Neural cell (in vitro differentiated cells): ENCODE data around the gene RMDN3. TPM values are rescaled to one million over a fixed set of nuclear protein-coding genes. Genes with fewer than 3 reads are reported as not detected.

Experiments used
- H2AFZ ChIP-seq: fragments of 200-600, 300-800 bp; sonication (generic), shearing (Covaris generic); 2 replicates; pipeline ENCODE4 v1.6.0; 2014; ENCODE audit warnings: low read depth, mild to moderate bottlenecking, antibody characterized with exemption, low read length, moderate library complexity
- H3F3A ChIP-seq: fragments of 200-600 bp; shearing (Covaris generic); 2 replicates; pipeline ENCODE4 v1.6.1; 2016; ENCODE audit warnings: mild to moderate bottlenecking, moderate library complexity, mixed read lengths, antibody characterized with exemption, low read length; ENCODE audit not compliant: insufficient read depth, poor library complexity, severe bottlenecking
- H3K27ac ChIP-seq: fragments of 200-600, 300-800 bp; sonication (generic), shearing (Covaris generic); 2 replicates; pipeline ENCODE4 v1.5.1; 2014; ENCODE audit warnings: mild to moderate bottlenecking, low read length, moderate library complexity
- H3K27me3 ChIP-seq: fragments of 300-800, 200-600 bp; sonication (generic), shearing (Covaris generic); 2 replicates; pipeline ENCODE4 v1.6.0; 2014; ENCODE audit warnings: mild to moderate bottlenecking, low read depth, low read length, moderate library complexity; ENCODE audit not compliant: insufficient read depth
- H3K36me3 ChIP-seq: fragments of 300-800, 200-600 bp; sonication (generic), shearing (Covaris generic); 2 replicates; pipeline ENCODE4 v1.5.1; 2014; ENCODE audit warnings: mild to moderate bottlenecking, antibody characterized with exemption, low read length, moderate library complexity; ENCODE audit not compliant: insufficient read depth
- H3K4me2 ChIP-seq: fragments of 300-800, 200-600 bp; sonication (generic), shearing (Covaris generic); 2 replicates; pipeline ENCODE4 v1.6.0; 2014; ENCODE audit warnings: mild to moderate bottlenecking, low read length
- H3K4me3 ChIP-seq: fragments of 300-800, 200-600 bp; sonication (generic), shearing (Covaris generic); 2 replicates; pipeline ENCODE4 v1.5.1; 2014; ENCODE audit warnings: mild to moderate bottlenecking, low read length, moderate library complexity
- H3K79me2 ChIP-seq: fragments of 200-600 bp; shearing (Covaris generic); replicated peaks from 2 replicates; pipeline ENCODE4 v1.6.0; 2014; ENCODE audit warnings: mild to moderate bottlenecking, low read length, moderate library complexity; ENCODE audit not compliant: insufficient read depth
- H3K9ac ChIP-seq: fragments of 300-800, 200-600 bp; sonication (generic), shearing (Covaris generic); 2 replicates; pipeline ENCODE4 v1.6.1; 2016; ENCODE audit warnings: mild to moderate bottlenecking, low read length, mixed read lengths
- H3K9me2 ChIP-seq: fragments of 200-600 bp; shearing (Covaris generic); 2 replicates; pipeline ENCODE4 v1.6.1; 2016; ENCODE audit warnings: mild to moderate bottlenecking, low read length, mixed read lengths; ENCODE audit not compliant: insufficient read depth
- H3K9me3 ChIP-seq: fragments of 200-600, 300-800 bp; sonication (generic), shearing (Covaris generic); 2 replicates; pipeline ENCODE4 v1.6.1; 2016; ENCODE audit warnings: mild to moderate bottlenecking, mixed run types, low read length, moderate library complexity, mixed read lengths
- H4K20me1 ChIP-seq: fragments of 200-600 bp; shearing (Covaris generic); 2 replicates; pipeline ENCODE4 v1.6.1; 2016; ENCODE audit warnings: mild to moderate bottlenecking, mixed run types; ENCODE audit not compliant: insufficient read depth
- EP300 ChIP-seq: fragments of 450-650 bp; conservative IDR thresholded peaks from 2 replicates; pipeline ENCODE4 v1.6.1; 2014; ENCODE audit warnings: antibody characterized with exemption, mild to moderate bottlenecking, moderate library complexity; ENCODE audit not compliant: poor library complexity, severe bottlenecking
- EZH2 ChIP-seq: fragments of 200-600, 300-800 bp; shearing (Covaris generic), sonication (generic); IDR thresholded peaks from 2 replicates; pipeline ENCODE4 v1.6.1; 2014; ENCODE audit warnings: antibody characterized with exemption, low read length, borderline replicate concordance, mild to moderate bottlenecking; ENCODE audit not compliant: insufficient read depth, poor library complexity, severe bottlenecking
- MXI1 ChIP-seq: fragments of 450-650 bp; conservative IDR thresholded peaks from 2 replicates; pipeline ENCODE4 v1.6.1; 2014; ENCODE audit warnings: antibody characterized with exemption, mild to moderate bottlenecking; ENCODE audit not compliant: poor library complexity, severe bottlenecking
- POLR2AphosphoS5 ChIP-seq: IDR thresholded peaks from 2 replicates; pipeline ENCODE4 v1.6.1; 2012
- RAD21 ChIP-seq: fragments of 450-650 bp; conservative IDR thresholded peaks from 2 replicates; pipeline ENCODE4 v1.6.1; 2014; ENCODE audit warnings: antibody characterized with exemption, mild to moderate bottlenecking, moderate library complexity
- SMC3 ChIP-seq: fragments of 450-650 bp; conservative IDR thresholded peaks from 2 replicates; pipeline ENCODE4 v1.6.1; 2014; ENCODE audit warnings: antibody characterized with exemption, mild to moderate bottlenecking, moderate library complexity; ENCODE audit not compliant: poor library complexity
- TAF1 ChIP-seq: IDR thresholded peaks from 2 replicates; pipeline ENCODE4 v1.6.1; 2012; ENCODE audit warnings: low read depth
- polyA plus RNA-seq: library from polyadenylated mRNA; depleted of rRNA; stranded (reverse); fragments of >200 nt; gene quantifications from 2 replicates; pipeline ENCODE4 v1.2.3, GENCODE V29; 2014
- TF ChIP-seq, protein P1 (sequence below): fragments of 450-650 bp; IDR thresholded peaks from 2 replicates; pipeline ENCODE4 v1.5.1; 2014; ENCODE audit warnings: antibody characterized with exemption, mild to moderate bottlenecking, moderate library complexity; ENCODE audit not compliant: poor library complexity, severe bottlenecking
- TF ChIP-seq, protein P2 (sequence below): IDR thresholded peaks from 2 replicates; pipeline ENCODE4 v1.6.1; 2012; ENCODE audit warnings: borderline replicate concordance

RMDN3 gene
- polyA plus RNA-seq, 1 donor from 2014 or later = 24.7 TPM

DNA sequence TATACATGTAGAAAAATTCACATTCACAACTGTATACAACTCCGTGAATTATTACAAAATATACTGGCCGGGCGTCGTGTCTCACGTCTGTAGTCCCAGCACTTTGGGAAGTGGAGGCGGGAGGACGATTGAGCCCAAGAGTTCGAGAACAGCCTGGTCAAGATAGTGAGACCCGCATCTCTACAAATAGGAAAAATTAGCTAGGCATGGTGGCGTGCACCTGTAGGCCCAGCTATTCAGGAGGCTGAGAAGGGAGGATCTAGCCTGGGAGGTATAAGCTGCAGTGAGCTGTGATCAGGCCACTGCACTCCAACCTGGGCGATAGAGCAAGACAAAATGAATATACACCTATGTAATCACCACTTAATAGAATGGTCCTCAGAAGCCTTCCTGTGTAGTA lies 58.8 kb downstream of the RMDN3 start:
- Histone ChIP-seq H3K27me3 (no peaks in the 10 kb centered on the region), H3K9ac (no peak overlapping the region), H3K79me2 (peaks cover 4% of the 10 kb centered on the region), H3K4me3 (no peak overlapping the region), H3K36me3 (no peaks in the 10 kb centered on the region), H3K4me2 (no peak overlapping the region), H3K27ac (no peak overlapping the region), H3F3A (peaks cover 6% of the 10 kb centered on the region), H3K9me2 (no peaks in the 10 kb centered on the region), H4K20me1 (no peaks in the 10 kb centered on the region), H3K9me3 (no peaks in the 10 kb centered on the region), H2AFZ (no peak overlapping the region)
- TF ChIP-seq SMC3 (no peak), EZH2 (no peak)

DNA sequence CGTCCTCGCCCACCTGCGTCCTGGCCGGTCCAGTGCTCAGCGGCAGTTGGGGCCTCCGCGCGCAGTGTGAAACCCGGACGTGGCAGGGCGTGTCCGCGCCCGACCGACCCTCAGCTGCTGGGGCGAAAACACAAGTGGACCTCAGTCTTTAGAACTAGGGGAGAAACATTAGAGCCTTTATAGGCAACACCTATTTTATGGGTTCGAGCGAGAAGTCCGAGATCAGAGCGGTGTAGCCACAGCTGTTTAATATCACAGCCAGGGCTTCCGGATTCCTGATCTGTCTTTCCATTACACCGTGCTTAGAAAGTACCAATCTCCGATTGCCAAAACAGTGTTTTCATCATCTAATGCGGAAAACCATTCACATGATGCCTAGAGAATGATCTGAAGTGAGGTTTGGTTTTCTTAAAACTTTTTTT lies 59.6 kb downstream of the RMDN3 start:
- H4K20me1 ChIP-seq = no peaks in the 10 kb centered on the region
- no peaks in the 10 kb centered on the region for H3K36me3 ChIP-seq
- peak overlapping the region; percentile 87 for H3K4me3 ChIP-seq
- peaks cover 4% of the 10 kb centered on the region for H3K79me2 ChIP-seq
- H3K9me2 ChIP-seq = no peaks in the 10 kb centered on the region
- no peak overlapping the region for H3K9ac ChIP-seq
- H3K9me3 ChIP-seq = no peaks in the 10 kb centered on the region
- H3K27me3 ChIP-seq = no peaks in the 10 kb centered on the region
- H3F3A ChIP-seq = peaks cover 6% of the 10 kb centered on the region
- H3K4me2 ChIP-seq = peak overlapping the region; percentile 13
- TF ChIP-seq SMC3 = no peak
- TF ChIP-seq EP300 = no peak
- TF ChIP-seq, protein P1, sequence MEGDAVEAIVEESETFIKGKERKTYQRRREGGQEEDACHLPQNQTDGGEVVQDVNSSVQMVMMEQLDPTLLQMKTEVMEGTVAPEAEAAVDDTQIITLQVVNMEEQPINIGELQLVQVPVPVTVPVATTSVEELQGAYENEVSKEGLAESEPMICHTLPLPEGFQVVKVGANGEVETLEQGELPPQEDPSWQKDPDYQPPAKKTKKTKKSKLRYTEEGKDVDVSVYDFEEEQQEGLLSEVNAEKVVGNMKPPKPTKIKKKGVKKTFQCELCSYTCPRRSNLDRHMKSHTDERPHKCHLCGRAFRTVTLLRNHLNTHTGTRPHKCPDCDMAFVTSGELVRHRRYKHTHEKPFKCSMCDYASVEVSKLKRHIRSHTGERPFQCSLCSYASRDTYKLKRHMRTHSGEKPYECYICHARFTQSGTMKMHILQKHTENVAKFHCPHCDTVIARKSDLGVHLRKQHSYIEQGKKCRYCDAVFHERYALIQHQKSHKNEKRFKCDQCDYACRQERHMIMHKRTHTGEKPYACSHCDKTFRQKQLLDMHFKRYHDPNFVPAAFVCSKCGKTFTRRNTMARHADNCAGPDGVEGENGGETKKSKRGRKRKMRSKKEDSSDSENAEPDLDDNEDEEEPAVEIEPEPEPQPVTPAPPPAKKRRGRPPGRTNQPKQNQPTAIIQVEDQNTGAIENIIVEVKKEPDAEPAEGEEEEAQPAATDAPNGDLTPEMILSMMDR = no peak
- TF ChIP-seq MXI1 = no peak
- TF ChIP-seq RAD21 = no peak
- TF ChIP-seq TAF1 = no peak
- no peak for TF ChIP-seq POLR2AphosphoS5
- TF ChIP-seq, protein P2, sequence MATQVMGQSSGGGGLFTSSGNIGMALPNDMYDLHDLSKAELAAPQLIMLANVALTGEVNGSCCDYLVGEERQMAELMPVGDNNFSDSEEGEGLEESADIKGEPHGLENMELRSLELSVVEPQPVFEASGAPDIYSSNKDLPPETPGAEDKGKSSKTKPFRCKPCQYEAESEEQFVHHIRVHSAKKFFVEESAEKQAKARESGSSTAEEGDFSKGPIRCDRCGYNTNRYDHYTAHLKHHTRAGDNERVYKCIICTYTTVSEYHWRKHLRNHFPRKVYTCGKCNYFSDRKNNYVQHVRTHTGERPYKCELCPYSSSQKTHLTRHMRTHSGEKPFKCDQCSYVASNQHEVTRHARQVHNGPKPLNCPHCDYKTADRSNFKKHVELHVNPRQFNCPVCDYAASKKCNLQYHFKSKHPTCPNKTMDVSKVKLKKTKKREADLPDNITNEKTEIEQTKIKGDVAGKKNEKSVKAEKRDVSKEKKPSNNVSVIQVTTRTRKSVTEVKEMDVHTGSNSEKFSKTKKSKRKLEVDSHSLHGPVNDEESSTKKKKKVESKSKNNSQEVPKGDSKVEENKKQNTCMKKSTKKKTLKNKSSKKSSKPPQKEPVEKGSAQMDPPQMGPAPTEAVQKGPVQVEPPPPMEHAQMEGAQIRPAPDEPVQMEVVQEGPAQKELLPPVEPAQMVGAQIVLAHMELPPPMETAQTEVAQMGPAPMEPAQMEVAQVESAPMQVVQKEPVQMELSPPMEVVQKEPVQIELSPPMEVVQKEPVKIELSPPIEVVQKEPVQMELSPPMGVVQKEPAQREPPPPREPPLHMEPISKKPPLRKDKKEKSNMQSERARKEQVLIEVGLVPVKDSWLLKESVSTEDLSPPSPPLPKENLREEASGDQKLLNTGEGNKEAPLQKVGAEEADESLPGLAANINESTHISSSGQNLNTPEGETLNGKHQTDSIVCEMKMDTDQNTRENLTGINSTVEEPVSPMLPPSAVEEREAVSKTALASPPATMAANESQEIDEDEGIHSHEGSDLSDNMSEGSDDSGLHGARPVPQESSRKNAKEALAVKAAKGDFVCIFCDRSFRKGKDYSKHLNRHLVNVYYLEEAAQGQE = no peak
- no peak for TF ChIP-seq EZH2
- no peak overlapping the region for H3K27ac ChIP-seq
- no peak overlapping the region for H2AFZ ChIP-seq
